ENCODE data around the gene EGLN3.

GRCh38 chr14:33908540-33909223, 42.2 kb downstream of the EGLN3 start:
- no peak for TF ChIP-seq CTCF (IDR thresholded peaks at IDR 0.05)
- no peak for TF ChIP-seq POLR2A (IDR thresholded peaks at IDR 0.05)

Measured in right lobe of liver (tissue), 4 donors.